Left forelimb (tissue), 1 donor: ENCODE measurements around the gene DENND6B.

Experiments
- DNase-seq: peaks from one replicate; pipeline ENCODE4 v3.0.0-alpha.2; 2018; ENCODE audit warnings: low spot score

DENND6B gene

GRCh38 chr22:50304528-50305392 is 22.1 kb downstream of the DENND6B start:
- DNase-seq = no peak

- no peak for DNase-seq
These were observed 22.8 kb downstream of the DENND6B start for GRCh38 chr22:50303848-50304527.

GRCh38 chr22:50303515-50303847 is 23.3 kb downstream of the DENND6B start:
- DNase-seq = no peak

- no peak for DNase-seq
These were observed 24.2 kb downstream of the DENND6B start for GRCh38 chr22:50302564-50302963.

GRCh38 chr22:50302041-50302541 is 24.7 kb downstream of the DENND6B start:
- DNase-seq = no peak

- DNase-seq = no peak
These were observed 25.2 kb downstream of the DENND6B start for GRCh38 chr22:50301581-50301991.

- no peak for DNase-seq
These were observed 26.1 kb downstream of the DENND6B start for GRCh38 chr22:50300620-50301257.

- no peak for DNase-seq
These were observed 26.8 kb downstream of the DENND6B start for GRCh38 chr22:50299785-50300619.

GRCh38 chr22:50298937-50299784 is 27.7 kb downstream of the DENND6B start:
- DNase-seq = no peak

GRCh38 chr22:50298266-50298637 is 28.6 kb downstream of the DENND6B start:
- no peak for DNase-seq

- DNase-seq = no peak
These were observed 29.1 kb downstream of the DENND6B start for GRCh38 chr22:50297510-50298265.

GRCh38 chr22:50296658-50297490 is 29.9 kb downstream of the DENND6B start:
- DNase-seq = no peak

GRCh38 chr22:50294319-50294656 is 32.5 kb downstream of the DENND6B start:
- DNase-seq = no peak

- DNase-seq = no peak
These were observed 33.1 kb downstream of the DENND6B start for GRCh38 chr22:50293441-50294318.

GRCh38 chr22:50292643-50293440 is 34.0 kb downstream of the DENND6B start:
- no peak for DNase-seq

GRCh38 chr22:50289942-50290630 is 36.7 kb downstream of the DENND6B start:
- no peak for DNase-seq
